ENCODE results near the gene NPTX2. TPM values are rescaled to one million over a fixed set of nuclear protein-coding genes. Genes with fewer than 3 reads are reported as not detected.

The NPTX2 gene, protein sequence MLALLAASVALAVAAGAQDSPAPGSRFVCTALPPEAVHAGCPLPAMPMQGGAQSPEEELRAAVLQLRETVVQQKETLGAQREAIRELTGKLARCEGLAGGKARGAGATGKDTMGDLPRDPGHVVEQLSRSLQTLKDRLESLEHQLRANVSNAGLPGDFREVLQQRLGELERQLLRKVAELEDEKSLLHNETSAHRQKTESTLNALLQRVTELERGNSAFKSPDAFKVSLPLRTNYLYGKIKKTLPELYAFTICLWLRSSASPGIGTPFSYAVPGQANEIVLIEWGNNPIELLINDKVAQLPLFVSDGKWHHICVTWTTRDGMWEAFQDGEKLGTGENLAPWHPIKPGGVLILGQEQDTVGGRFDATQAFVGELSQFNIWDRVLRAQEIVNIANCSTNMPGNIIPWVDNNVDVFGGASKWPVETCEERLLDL
- total RNA-seq, result 10 to 100 TPM in 1 of 4 donors, 1 to 10 TPM in 3; 4.3 to 13.7 (median 8.6) TPM

DNA sequence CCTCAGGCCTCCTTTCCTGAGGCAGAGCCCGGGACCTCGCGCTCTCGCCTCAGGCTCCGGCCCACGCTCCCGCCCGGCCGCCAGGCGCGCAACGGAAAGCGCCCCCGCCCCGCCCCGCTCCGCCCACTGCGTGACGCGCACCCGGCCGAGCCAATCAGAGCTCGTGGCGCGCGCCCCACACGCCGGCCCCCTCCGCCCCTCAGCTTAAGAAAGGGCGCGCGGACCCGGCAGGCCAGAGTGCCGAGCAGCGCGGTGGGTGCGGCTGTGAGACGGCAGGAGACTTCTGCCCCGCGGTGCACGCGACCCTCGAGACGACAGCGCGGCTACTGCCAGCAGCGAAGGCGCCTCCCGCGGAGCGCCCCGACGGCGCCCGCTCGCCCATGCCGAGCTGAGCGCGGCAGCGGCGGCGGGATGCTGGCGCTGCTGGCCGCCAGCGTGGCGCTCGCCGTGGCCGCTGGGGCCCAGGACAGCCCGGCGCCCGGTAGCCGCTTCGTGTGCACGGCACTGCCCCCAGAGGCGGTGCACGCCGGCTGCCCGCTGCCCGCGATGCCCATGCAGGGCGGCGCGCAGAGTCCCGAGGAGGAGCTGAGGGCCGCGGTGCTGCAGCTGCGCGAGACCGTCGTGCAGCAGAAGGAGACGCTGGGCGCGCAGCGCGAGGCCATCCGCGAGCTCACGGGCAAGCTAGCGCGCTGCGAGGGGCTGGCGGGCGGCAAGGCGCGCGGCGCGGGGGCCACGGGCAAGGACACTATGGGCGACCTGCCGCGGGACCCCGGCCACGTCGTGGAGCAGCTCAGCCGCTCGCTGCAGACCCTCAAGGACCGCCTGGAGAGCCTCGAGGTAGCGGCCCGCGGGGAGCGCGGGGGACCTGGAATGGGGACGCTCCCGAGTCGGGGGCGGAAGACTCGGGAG, at the start of gene NPTX2:
NPTX2 (plus strand) TSS at position 235 of the 909 bp plus-strand sequence; CDS start at position 412, 177 bp downstream.
- no peak for DNase-seq (ENCODE audit: low spot score in 2 of 2)
- peaks cover 22% of the 10 kb centered on the region for H3K4me1 ChIP-seq
- H3K27me3 ChIP-seq, result peaks cover 65% of the 10 kb centered on the region
- 1% methylated on average over 14 of the region's 130 CpGs for WGBS
- peak within 1 kb of the TSS; percentile 44 for H3K4me3 ChIP-seq
- H3K36me3 ChIP-seq, result no peaks in the 10 kb centered on the region
- no peaks in the 10 kb centered on the region for H3K9me3 ChIP-seq
- TF ChIP-seq POLR2A (IDR thresholded peaks at IDR 0.05), result peak in 1 of 2 donors; percentile 23
- no peak for TF ChIP-seq POLR2AphosphoS5 (IDR thresholded peaks at IDR 0.05)
- TF ChIP-seq, protein P1, sequence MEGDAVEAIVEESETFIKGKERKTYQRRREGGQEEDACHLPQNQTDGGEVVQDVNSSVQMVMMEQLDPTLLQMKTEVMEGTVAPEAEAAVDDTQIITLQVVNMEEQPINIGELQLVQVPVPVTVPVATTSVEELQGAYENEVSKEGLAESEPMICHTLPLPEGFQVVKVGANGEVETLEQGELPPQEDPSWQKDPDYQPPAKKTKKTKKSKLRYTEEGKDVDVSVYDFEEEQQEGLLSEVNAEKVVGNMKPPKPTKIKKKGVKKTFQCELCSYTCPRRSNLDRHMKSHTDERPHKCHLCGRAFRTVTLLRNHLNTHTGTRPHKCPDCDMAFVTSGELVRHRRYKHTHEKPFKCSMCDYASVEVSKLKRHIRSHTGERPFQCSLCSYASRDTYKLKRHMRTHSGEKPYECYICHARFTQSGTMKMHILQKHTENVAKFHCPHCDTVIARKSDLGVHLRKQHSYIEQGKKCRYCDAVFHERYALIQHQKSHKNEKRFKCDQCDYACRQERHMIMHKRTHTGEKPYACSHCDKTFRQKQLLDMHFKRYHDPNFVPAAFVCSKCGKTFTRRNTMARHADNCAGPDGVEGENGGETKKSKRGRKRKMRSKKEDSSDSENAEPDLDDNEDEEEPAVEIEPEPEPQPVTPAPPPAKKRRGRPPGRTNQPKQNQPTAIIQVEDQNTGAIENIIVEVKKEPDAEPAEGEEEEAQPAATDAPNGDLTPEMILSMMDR (IDR thresholded peaks at IDR 0.05), result peak in 1 of 2 donors; percentile 7
- TF ChIP-seq EP300 (IDR thresholded peaks at IDR 0.05), result no peak
- no peak within 1 kb of the TSS for H3K27ac ChIP-seq

DNA sequence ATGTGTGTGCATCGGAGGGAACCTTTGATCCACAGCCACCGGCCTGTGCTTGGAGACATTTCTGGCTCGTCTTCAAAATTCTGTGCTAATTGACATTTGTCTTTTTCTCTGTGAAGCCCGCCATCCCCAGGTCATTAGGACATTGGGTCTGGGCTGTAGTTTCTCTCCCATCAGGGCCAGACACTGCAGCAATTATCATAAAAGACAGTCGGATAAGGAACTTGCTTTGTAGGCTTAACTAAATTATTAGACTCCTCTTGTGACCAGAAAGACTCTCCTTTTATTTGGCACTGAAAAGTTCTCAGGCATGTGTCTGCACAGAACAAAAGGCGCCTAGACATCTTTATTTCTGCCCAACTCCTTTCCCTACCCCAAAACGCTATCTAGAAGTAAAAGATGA, 49.1 kb upstream of the NPTX2 start:
- Histone ChIP-seq H3K4me3 (no peak overlapping the region), H3K27ac (no peak overlapping the region), H3K27me3 (no peaks in the 10 kb centered on the region), H3K9me3 (peaks cover 9% of the 10 kb centered on the region), H3K4me1 (no peaks in the 10 kb centered on the region), H3K36me3 (no peaks in the 10 kb centered on the region)
- DNase-seq (ENCODE audit: low spot score in 2 of 2), result no peak
- TF ChIP-seq POLR2AphosphoS5 (IDR thresholded peaks at IDR 0.05) (no peak), EP300 (IDR thresholded peaks at IDR 0.05) (no peak), POLR2A (IDR thresholded peaks at IDR 0.05) (no peak)
- TF ChIP-seq, protein P1 (IDR thresholded peaks at IDR 0.05), result no peak
- 61% methylated on average over 7 of the region's 7 CpGs for WGBS

DNA sequence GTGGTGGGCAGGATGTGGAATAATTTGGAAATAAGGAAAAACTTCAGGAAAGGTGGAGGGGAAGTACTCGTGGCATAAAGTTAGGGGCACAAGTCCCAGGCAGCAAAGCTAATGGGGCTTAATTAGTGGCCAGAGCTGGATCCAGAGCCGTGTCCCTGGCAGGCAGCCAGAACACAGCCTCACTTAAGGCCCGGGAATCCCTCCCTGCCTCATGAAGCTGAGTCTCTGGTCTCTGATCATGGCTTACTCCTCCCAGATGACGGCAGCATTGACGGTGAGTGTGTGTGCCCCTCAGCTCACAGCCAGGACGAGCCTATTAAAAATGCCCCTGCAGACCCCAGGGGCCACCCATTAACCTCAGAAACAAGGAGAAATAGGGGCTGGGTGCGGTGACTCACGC, 48.2 kb upstream of the NPTX2 start:
- H3K9me3 ChIP-seq, result peaks cover 8% of the 10 kb centered on the region
- no peak for TF ChIP-seq POLR2AphosphoS5 (IDR thresholded peaks at IDR 0.05)
- TF ChIP-seq EP300 (IDR thresholded peaks at IDR 0.05), result no peak
- TF ChIP-seq, protein P1 (IDR thresholded peaks at IDR 0.05), result no peak
- no peak for TF ChIP-seq POLR2A (IDR thresholded peaks at IDR 0.05)
- H3K4me1 ChIP-seq, result no peaks in the 10 kb centered on the region
- no peaks in the 10 kb centered on the region for H3K27me3 ChIP-seq
- WGBS, result 75% methylated on average over 8 of the region's 8 CpGs
- DNase-seq (ENCODE audit: low spot score in 2 of 2), result no peak
- H3K36me3 ChIP-seq, result no peaks in the 10 kb centered on the region
- no peak overlapping the region for H3K4me3 ChIP-seq
- peak overlapping the region; percentile 41 for H3K27ac ChIP-seq

DNA sequence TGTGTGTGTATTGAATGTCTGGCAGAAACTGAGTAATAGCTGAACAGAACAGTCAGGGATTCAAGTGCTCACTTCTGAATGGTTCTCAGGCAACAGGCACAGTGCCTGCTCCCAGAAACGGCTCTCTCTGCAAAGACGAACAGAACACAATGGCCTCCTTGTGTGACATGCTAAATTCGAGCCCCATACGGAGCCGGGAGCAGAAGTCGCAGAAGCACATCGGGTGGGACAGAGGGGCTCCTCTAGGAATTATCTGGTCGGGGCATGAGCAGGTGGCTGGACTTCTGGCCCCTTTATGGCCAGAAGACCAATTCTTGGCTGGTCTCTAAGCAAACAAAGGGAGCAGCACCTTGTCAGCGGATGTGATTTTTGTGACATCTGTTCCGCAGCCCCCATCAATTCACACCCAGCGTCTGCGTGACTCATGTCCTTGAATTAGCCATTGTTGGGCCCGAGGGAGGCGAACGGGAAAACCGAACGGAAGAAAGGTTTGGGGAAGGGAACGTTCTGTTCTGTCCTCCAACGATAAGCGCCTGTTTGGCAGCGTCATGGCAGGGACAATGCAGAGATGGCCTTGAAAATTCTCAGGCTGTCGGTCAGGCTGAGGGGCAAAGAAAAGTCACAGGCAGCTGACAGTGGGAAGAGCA, 47.3 kb upstream of the NPTX2 start:
- Histone ChIP-seq H3K27me3 (no peaks in the 10 kb centered on the region), H3K4me3 (no peak overlapping the region), H3K4me1 (no peaks in the 10 kb centered on the region), H3K27ac (peak overlapping the region; percentile 56), H3K36me3 (no peaks in the 10 kb centered on the region), H3K9me3 (peaks cover 1% of the 10 kb centered on the region)
- no peak for DNase-seq (ENCODE audit: low spot score in 2 of 2)
- TF ChIP-seq EP300 (IDR thresholded peaks at IDR 0.05), result peak; percentile 68
- TF ChIP-seq POLR2A (IDR thresholded peaks at IDR 0.05), result no peak
- no peak for TF ChIP-seq POLR2AphosphoS5 (IDR thresholded peaks at IDR 0.05)
- TF ChIP-seq, protein P1 (IDR thresholded peaks at IDR 0.05), result no peak
- WGBS, result 60% methylated on average over 22 of the region's 22 CpGs

Measured in suprapubic skin (tissue), 4 donors.